GM21723 (cell line): ENCODE measurements around the gene OSGIN1.

Source experiments
- ATAC-seq: cut with Tn5 transposase; IDR thresholded peaks from one replicate; pipeline ENCODE4 v1.9.1; 2021; ENCODE audit warnings: mild to moderate bottlenecking, moderate library complexity; ENCODE audit not compliant: unreplicated experiment

OSGIN1 gene

DNA sequence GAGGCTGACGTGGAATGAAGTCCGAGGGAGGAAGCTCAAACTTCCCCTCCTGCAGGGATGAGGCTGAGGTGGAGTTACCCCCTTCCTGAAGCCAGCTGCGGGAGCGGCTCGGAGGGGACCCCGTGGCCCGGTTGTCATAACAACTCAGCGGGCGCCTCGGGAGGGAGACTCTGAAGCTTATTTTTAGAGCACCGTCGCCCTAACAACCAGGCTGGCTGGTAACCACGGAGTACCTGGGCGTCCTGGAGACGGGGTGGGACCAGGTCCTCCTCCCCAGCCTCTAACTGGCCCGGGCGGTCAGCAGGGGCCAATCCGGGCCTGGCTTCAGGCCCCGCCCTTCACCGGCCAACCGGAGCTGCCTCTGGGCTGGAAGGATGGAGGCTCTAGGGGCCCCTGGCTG, 42.7 kb downstream of the OSGIN1 start:
- ATAC-seq, result no peak

GRCh38 chr16:83996481-83997252, 43.6 kb downstream of the OSGIN1 start:
- ATAC-seq, result no peak

DNA sequence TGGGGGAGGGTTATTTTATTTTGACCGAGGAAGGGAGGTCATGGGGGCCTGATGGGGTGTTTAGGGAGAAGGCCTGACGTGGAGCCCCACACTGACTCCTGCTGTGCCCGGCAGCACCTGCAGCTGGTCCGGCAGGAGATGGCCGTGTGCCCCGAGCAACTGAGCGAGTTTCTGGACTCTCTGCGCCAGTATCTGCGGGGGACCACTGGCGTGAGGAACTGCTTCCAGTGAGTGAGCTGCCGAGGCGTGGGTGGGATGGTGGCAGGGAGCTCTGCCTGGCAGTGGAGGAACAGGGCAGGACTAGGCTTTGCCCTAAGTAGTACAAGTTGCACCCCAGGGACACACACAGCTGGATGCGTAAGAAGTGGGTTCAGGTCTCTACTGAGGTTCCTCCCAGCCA, 45.1 kb downstream of the OSGIN1 start:
- no peak for ATAC-seq

DNA sequence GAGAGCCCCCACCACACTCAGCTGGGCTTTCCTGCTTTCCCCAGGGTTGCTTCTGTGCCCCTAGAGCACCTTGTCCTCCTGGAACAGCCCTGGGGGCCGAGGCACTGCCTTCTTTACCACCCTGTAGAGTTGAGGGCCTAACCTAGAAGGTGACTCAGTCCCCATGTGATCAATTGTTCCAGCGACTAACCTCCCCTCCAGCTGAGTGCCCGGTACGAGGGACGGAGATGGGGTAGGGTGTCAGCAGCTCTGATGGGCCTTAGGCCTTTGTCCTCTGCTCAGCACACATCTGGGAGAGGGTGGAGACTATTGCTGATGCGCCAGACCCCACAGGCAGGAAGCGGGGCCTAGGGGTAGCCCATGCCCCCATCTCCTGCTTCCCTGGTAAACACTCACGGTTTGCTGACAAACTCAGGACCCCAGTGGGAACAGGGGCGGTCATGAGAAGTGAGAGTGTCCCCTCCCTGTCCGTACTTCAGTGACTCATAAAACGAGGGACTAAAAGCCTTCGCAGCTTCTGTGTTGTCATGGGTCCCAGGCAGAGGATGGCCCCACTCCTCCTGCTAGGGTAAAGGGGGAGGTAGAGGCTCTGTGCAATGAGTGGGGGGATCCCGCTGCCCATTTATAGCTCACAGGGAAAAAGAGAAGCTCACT, 48.1 kb downstream of the OSGIN1 start:
- ATAC-seq, result no peak

DNA sequence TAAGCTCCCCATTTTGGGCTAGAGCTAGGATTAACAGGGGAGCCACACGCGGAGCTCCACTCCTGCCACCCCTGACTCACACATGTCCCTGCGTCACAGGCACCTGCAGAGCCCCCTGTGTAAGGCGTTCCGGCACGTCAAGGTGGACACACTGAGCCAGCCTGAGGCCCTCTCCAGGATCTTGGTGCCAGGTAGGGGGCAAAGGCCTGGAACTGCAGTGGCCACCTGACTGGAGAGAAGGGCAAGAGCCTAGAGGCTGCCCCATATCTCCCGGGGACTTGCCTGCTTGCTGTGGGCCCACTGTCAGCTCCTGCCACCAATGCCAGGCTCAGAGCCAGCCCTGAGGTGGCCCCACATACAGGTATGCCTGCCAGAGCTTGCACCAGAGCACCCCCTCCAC, 48.7 kb downstream of the OSGIN1 start:
- ATAC-seq, result no peak

DNA sequence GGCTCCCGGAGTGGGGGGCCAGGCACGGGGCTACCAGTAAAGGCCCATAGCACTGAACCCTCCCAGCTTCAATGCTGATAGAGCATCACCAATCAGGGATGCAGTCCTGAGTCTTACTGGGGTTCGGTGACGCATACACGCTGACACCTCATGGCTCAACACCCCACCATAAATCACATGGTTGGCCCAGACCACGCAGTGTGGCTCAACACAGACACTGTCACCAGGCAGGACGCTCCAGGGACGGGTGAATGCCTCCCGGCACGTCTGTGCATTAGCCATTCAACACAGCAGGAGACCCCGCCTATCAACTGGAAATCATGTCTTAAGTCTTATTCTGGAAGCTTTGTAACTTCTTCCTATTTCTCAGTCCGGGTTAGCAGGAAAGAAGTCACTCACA, 50.0 kb downstream of the OSGIN1 start:
- no peak for ATAC-seq

DNA sequence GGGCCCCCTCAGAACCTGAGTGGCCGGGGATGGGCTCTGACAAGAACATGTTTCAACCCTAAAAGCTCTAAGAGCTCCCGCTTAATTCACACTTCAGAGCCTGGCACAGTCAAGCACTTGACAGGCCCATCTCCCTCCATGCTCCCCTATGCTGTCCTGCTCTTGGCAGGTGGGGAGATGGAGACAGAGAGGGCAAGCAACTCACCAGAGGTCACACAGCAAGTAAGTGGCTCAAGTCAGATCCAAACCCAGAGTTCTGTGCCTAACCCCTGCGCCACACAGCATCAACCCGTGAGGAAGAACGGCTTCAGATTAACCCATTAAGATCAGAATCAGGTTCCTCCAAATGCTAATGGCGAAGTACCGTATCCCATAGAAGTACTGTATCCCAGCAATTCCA, 51.4 kb downstream of the OSGIN1 start:
- no peak for ATAC-seq

DNA sequence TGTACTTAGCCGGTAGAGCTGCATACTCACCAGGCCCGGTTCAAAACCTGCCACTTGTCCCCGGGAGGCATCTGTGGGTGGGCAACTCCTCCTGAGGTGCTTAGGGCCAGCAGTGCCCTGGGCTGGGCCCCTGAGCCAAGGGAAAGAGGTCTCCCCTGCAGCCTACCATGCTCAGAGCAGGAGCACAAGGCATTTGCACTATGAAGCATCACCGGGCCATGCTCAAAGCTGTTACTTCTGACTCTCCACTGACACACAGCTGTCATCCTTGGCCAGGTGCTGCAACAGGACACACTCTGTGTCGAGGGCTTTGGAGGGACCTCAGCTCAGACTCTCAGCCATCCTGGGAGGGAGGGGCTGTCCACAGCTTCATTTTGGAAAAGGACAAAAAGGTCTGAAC, 52.4 kb downstream of the OSGIN1 start:
- ATAC-seq, result no peak

DNA sequence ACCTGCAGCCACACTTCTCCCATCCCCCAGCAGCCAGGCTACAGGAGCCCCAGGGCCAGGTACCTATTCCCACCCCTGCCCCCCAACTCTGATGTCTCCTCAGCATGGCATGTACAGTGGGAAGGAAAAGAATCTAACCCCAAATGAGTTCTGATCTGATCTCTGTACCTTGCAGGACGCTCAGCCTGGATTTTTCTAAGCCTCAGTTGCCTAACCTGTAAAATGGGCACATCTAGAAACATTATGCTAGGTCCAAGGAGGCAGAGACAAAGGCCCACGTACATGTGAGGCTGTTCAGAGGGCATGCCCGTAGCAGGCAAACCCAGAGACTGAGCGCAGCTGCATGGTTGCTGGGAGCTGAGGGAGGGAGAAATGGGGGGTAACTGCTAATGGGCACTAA, 54.5 kb downstream of the OSGIN1 start:
- ATAC-seq, result no peak

GRCh38 chr16:84007965-84008364, 54.9 kb downstream of the OSGIN1 start:
- no peak for ATAC-seq

- ATAC-seq, result no peak
These were observed 56.2 kb downstream of the OSGIN1 start for GRCh38 chr16:84009282-84009681.

GRCh38 chr16:84013787-84014569, 60.9 kb downstream of the OSGIN1 start:
- peak; percentile 87 for ATAC-seq

GRCh38 chr16:84014570-84015327, 61.7 kb downstream of the OSGIN1 start:
- no peak for ATAC-seq

DNA sequence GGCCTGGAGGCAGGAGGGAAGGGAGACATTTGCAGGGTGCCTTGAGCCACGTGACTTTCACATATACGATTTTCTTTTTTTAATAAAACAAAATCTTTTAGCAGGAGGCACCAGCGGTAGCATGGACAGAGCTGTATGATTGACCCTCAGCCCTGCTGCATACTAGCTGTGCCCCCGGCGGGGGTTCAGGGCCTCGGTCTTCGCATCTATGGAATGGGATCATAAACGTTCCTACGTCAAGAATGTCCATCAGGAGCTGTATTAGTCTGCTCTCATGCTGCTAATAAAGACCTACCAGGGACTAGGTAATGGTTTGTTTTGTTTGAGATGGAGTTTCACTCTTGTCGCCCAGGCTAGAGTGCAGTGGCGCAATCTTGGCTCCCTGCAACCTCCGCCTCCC, 62.4 kb downstream of the OSGIN1 start:
- ATAC-seq, result no peak
